ENCODE results near the gene AK8.

AK8 gene

GRCh38 chr9:132833550-132834121 is 44.4 kb downstream of the AK8 start:
- H4K8ac ChIP-seq (ENCODE audit: low read length), result no peak overlapping the region
- no peak overlapping the region for H3K4ac ChIP-seq (ENCODE audit: low read depth in 1 of 2, low read length in 2 of 2)
- H3K18ac ChIP-seq (ENCODE audit: low read depth in 1 of 2, low read length in 2 of 2), result no peak overlapping the region
- no peak overlapping the region for H3K14ac ChIP-seq (ENCODE audit: low read length in 2 of 2)
- no peak for DNase-seq
- H3K23ac ChIP-seq (ENCODE audit: low read length in 2 of 2), result no peak overlapping the region
- H2BK5ac ChIP-seq (ENCODE audit: low read depth, low read length, poor library complexity, severe bottlenecking), result no peak overlapping the region
- H3K9me3 ChIP-seq (ENCODE audit: control insufficient read depth, low read length), result no peaks in the 10 kb centered on the region
- H3K4me2 ChIP-seq (ENCODE audit: low read length, poor library complexity, severe bottlenecking), result no peak overlapping the region
- no peak overlapping the region for H2AFZ ChIP-seq (ENCODE audit: low read depth, low read length)
- H3K27me3 ChIP-seq (ENCODE audit: control insufficient read depth in 1 of 2, insufficient read depth in 1 of 2, low read length in 2 of 2), result peaks cover 17 to 19% of the 10 kb centered on the region in 2 experiments
- no peak overlapping the region for H3K4me3 ChIP-seq (ENCODE audit: insufficient read depth in 1 of 2, low read depth in 1 of 2, low read length in 2 of 2)
- no peak overlapping the region for H3K27ac ChIP-seq (ENCODE audit: low read length, poor library complexity, severe bottlenecking)
- no peak overlapping the region for H2AK5ac ChIP-seq (ENCODE audit: low read length, severe bottlenecking)
- no peaks in the 10 kb centered on the region for H3K79me1 ChIP-seq (replicated peaks; ENCODE audit: low read length, poor library complexity, severe bottlenecking)
- no peak overlapping the region for H4K91ac ChIP-seq (ENCODE audit: low read length)
- no peak overlapping the region for H2BK12ac ChIP-seq (ENCODE audit: low read length in 2 of 2)
- WGBS, result 82% methylated on average over 24 of the region's 24 CpGs
- H3K9ac ChIP-seq (ENCODE audit: low read length), result peak overlapping the region; percentile 1
- H2BK120ac ChIP-seq (ENCODE audit: low read depth, low read length), result no peak overlapping the region
- no peak overlapping the region for H2BK15ac ChIP-seq (ENCODE audit: low read depth, poor library complexity, severe bottlenecking)
- H3K4me1 ChIP-seq (ENCODE audit: control insufficient read depth, insufficient read depth, low read depth, low read length), result no peaks in the 10 kb centered on the region
- no peaks in the 10 kb centered on the region for H3K36me3 ChIP-seq (ENCODE audit: control insufficient read depth in 1 of 2, insufficient read depth in 2 of 2, low read depth in 1 of 2, low read length in 2 of 2)

GRCh38 chr9:132832171-132832881 is 45.8 kb downstream of the AK8 start:
- Histone ChIP-seq H3K4me1 (ENCODE audit: control insufficient read depth, insufficient read depth, low read depth, low read length) (no peaks in the 10 kb centered on the region), H3K9ac (ENCODE audit: low read length) (no peak overlapping the region), H2AFZ (ENCODE audit: low read depth, low read length) (no peak overlapping the region), H2AK5ac (ENCODE audit: low read length, severe bottlenecking) (no peak overlapping the region), H2BK15ac (ENCODE audit: low read depth, poor library complexity, severe bottlenecking) (no peak overlapping the region), H3K4me2 (ENCODE audit: low read length, poor library complexity, severe bottlenecking) (no peak overlapping the region), H3K14ac (ENCODE audit: low read length in 2 of 2) (no peak overlapping the region), H2BK120ac (ENCODE audit: low read depth, low read length) (no peak overlapping the region), H3K4me3 (ENCODE audit: insufficient read depth in 1 of 2, low read depth in 1 of 2, low read length in 2 of 2) (no peak overlapping the region), H4K91ac (ENCODE audit: low read length) (no peak overlapping the region), H3K79me1 (replicated peaks; ENCODE audit: low read length, poor library complexity, severe bottlenecking) (no peaks in the 10 kb centered on the region), H3K9me3 (ENCODE audit: control insufficient read depth, low read length) (no peaks in the 10 kb centered on the region), H2BK5ac (ENCODE audit: low read depth, low read length, poor library complexity, severe bottlenecking) (no peak overlapping the region), H3K27ac (ENCODE audit: low read length, poor library complexity, severe bottlenecking) (no peak overlapping the region), H3K18ac (ENCODE audit: low read depth in 1 of 2, low read length in 2 of 2) (no peak overlapping the region), H3K36me3 (ENCODE audit: control insufficient read depth in 1 of 2, insufficient read depth in 2 of 2, low read depth in 1 of 2, low read length in 2 of 2) (no peaks in the 10 kb centered on the region), H2BK12ac (ENCODE audit: low read length in 2 of 2) (no peak overlapping the region), H3K23ac (ENCODE audit: low read length in 2 of 2) (no peak overlapping the region), H3K27me3 (ENCODE audit: control insufficient read depth in 1 of 2, insufficient read depth in 1 of 2, low read length in 2 of 2) (peaks cover 11 to 29% of the 10 kb centered on the region in 2 experiments), H4K8ac (ENCODE audit: low read length) (no peak overlapping the region), H3K4ac (ENCODE audit: low read depth in 1 of 2, low read length in 2 of 2) (no peak overlapping the region)
- 80% methylated on average over 7 of the region's 9 CpGs for WGBS
- DNase-seq, result no peak

GRCh38 chr9:132828201-132828770 is 49.8 kb downstream of the AK8 start:
- Histone ChIP-seq H3K23ac (ENCODE audit: low read length in 2 of 2) (no peak overlapping the region), H3K18ac (ENCODE audit: low read depth in 1 of 2, low read length in 2 of 2) (no peak overlapping the region), H2AFZ (ENCODE audit: low read depth, low read length) (no peak overlapping the region), H3K4me3 (ENCODE audit: insufficient read depth in 1 of 2, low read depth in 1 of 2, low read length in 2 of 2) (no peak overlapping the region), H3K9me3 (ENCODE audit: control insufficient read depth, low read length) (no peaks in the 10 kb centered on the region), H2BK5ac (ENCODE audit: low read depth, low read length, poor library complexity, severe bottlenecking) (no peak overlapping the region), H3K79me1 (replicated peaks; ENCODE audit: low read length, poor library complexity, severe bottlenecking) (no peaks in the 10 kb centered on the region), H2BK12ac (ENCODE audit: low read length in 2 of 2) (no peak overlapping the region), H4K8ac (ENCODE audit: low read length) (no peak overlapping the region), H3K36me3 (ENCODE audit: control insufficient read depth in 1 of 2, insufficient read depth in 2 of 2, low read depth in 1 of 2, low read length in 2 of 2) (no peaks in the 10 kb centered on the region), H2AK5ac (ENCODE audit: low read length, severe bottlenecking) (no peak overlapping the region), H3K14ac (ENCODE audit: low read length in 2 of 2) (no peak overlapping the region), H3K27ac (ENCODE audit: low read length, poor library complexity, severe bottlenecking) (no peak overlapping the region), H2BK15ac (ENCODE audit: low read depth, poor library complexity, severe bottlenecking) (no peak overlapping the region), H3K4me1 (ENCODE audit: control insufficient read depth, insufficient read depth, low read depth, low read length) (no peaks in the 10 kb centered on the region), H3K4me2 (ENCODE audit: low read length, poor library complexity, severe bottlenecking) (no peak overlapping the region), H3K4ac (ENCODE audit: low read depth in 1 of 2, low read length in 2 of 2) (no peak overlapping the region), H4K91ac (ENCODE audit: low read length) (no peak overlapping the region), H2BK120ac (ENCODE audit: low read depth, low read length) (no peak overlapping the region), H3K27me3 (ENCODE audit: control insufficient read depth in 1 of 2, insufficient read depth in 1 of 2, low read length in 2 of 2) (peaks cover 15 to 61% of the 10 kb centered on the region in 2 experiments), H3K9ac (ENCODE audit: low read length) (no peak overlapping the region)
- WGBS, result 92% methylated on average over 16 of the region's 16 CpGs
- no peak for DNase-seq

- Histone ChIP-seq H3K27ac (ENCODE audit: low read length, poor library complexity, severe bottlenecking) (no peak overlapping the region), H3K23ac (ENCODE audit: low read length in 2 of 2) (no peak overlapping the region), H2AK5ac (ENCODE audit: low read length, severe bottlenecking) (no peak overlapping the region), H3K18ac (ENCODE audit: low read depth in 1 of 2, low read length in 2 of 2) (no peak overlapping the region), H4K91ac (ENCODE audit: low read length) (no peak overlapping the region), H3K4ac (ENCODE audit: low read depth in 1 of 2, low read length in 2 of 2) (no peak overlapping the region), H3K4me3 (ENCODE audit: insufficient read depth in 1 of 2, low read depth in 1 of 2, low read length in 2 of 2) (no peak overlapping the region), H3K4me1 (ENCODE audit: control insufficient read depth, insufficient read depth, low read depth, low read length) (no peaks in the 10 kb centered on the region), H3K9ac (ENCODE audit: low read length) (no peak overlapping the region), H2BK120ac (ENCODE audit: low read depth, low read length) (no peak overlapping the region), H3K9me3 (ENCODE audit: control insufficient read depth, low read length) (no peaks in the 10 kb centered on the region), H2BK12ac (ENCODE audit: low read length in 2 of 2) (no peak overlapping the region), H3K27me3 (ENCODE audit: control insufficient read depth in 1 of 2, insufficient read depth in 1 of 2, low read length in 2 of 2) (peaks cover 11 to 61% of the 10 kb centered on the region in 2 experiments), H3K4me2 (ENCODE audit: low read length, poor library complexity, severe bottlenecking) (no peak overlapping the region), H4K8ac (ENCODE audit: low read length) (no peak overlapping the region), H2BK5ac (ENCODE audit: low read depth, low read length, poor library complexity, severe bottlenecking) (no peak overlapping the region), H2AFZ (ENCODE audit: low read depth, low read length) (no peak overlapping the region), H3K14ac (ENCODE audit: low read length in 2 of 2) (no peak overlapping the region), H3K79me1 (replicated peaks; ENCODE audit: low read length, poor library complexity, severe bottlenecking) (no peaks in the 10 kb centered on the region), H2BK15ac (ENCODE audit: low read depth, poor library complexity, severe bottlenecking) (no peak overlapping the region), H3K36me3 (ENCODE audit: control insufficient read depth in 1 of 2, insufficient read depth in 2 of 2, low read depth in 1 of 2, low read length in 2 of 2) (no peaks in the 10 kb centered on the region)
- DNase-seq, result no peak
- WGBS, result 88% methylated on average over 4 of the region's 5 CpGs
Observed at GRCh38 chr9:132827366-132827765, 50.7 kb downstream of the AK8 start.
